ENCODE data around the gene FAM32A.
"Not testable (repeated sequence)": the region's sequence is repeated elsewhere in the genome, so short reads cannot be mapped to it uniquely, and the experiment has no call there.

Gene FAM32A

DNA sequence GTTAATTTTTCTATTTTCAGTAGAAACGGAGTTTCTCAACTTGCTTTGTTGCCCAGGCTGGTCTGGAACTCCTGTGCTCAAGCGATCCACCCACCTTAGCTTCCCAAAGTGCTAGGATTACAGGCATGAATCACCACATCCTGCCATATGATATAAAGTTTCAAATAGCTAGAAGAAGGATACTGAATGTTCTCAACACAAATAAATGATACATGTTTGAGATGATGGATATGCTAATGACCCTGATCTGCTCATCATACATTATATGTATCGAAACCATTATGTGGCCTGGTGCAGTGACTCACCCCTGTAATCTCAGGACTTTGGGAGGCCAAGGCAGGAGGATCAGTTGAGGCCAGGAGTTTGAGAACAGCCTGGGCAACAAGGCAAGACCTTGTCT, 23.4 kb upstream of the FAM32A start:
- no peak for FAIRE-seq

DNA sequence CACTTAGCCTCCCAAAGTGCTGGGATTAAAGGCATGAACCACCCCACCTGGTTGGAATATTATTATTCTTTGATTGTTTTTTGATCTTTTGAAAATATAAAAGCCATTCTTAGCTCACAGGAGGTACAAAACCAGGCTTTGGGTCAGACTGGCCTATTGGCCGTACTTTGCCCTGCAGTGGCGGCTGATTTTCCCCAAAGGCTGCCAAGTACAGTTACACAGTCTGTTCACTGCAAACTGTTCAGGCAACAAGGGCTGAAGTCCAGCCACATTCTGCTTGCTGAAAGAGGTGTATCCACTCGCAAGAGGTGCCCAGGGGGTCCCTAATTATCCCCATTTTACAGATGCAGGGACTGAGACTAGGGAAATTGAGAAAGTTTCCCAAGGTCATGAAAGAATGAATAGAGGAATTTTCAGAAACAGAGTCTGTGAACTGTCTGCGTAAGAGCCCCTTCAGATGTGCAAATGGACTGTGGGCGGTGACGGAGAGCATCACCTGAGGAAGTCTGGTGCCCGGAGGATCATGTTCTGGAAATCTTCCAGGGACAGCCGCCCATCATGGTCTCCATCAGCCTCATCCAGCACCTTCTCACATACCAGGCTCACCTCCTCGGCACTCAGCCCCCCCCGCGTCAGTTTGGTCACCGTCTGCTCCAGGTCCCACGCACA, 20.9 kb upstream of the FAM32A start:
- no peak for FAIRE-seq
- DNase-seq (ENCODE audit: extremely low spot score, insufficient read length, low read depth), result no peak

More for the DNA sequence above, 23.4 kb upstream of the FAM32A start:
- DNase-seq (ENCODE audit: extremely low spot score, insufficient read length, low read depth), result no peak

DNA sequence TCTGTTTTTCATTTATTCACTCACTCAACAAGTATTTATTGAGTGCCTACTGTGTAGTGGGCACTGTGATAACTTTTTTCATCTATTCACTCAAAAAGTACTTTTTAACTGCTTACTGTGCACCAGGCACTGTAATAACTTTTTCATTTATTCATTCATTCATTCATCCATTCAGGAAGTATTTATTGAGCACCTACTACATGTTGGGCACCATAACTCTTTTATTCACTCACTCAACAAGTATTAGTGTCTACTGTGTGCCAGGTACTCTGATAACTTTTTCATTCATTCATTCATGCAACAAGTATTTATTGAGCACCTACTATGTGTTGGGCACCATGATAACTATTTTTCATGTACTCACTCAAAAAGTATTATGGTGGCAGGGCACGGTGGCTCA, 18.8 kb upstream of the FAM32A start:
- no peak for DNase-seq (ENCODE audit: extremely low spot score, insufficient read length, low read depth)
- no peak for FAIRE-seq

DNA sequence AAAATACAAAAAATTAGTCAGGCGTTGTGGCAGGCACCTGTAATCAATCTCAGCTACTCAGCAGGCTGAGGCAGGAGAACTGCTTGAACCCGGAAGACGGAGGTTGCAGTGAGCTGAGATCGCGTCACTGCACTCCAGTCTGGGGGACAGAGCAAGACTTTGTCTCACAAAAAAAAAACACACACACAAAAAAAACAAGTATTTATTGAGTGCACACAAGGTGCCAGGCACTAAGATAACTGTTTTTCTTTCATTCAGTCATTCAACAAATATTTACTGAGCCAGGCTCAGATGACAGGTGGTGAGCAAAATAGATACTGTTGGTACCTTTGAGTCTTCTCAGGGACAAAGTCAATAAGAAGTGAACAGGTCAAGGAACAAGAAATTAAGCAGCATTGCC, 18.2 kb upstream of the FAM32A start:
- no peak for FAIRE-seq
- no peak for DNase-seq (ENCODE audit: extremely low spot score, insufficient read length, low read depth)

DNA sequence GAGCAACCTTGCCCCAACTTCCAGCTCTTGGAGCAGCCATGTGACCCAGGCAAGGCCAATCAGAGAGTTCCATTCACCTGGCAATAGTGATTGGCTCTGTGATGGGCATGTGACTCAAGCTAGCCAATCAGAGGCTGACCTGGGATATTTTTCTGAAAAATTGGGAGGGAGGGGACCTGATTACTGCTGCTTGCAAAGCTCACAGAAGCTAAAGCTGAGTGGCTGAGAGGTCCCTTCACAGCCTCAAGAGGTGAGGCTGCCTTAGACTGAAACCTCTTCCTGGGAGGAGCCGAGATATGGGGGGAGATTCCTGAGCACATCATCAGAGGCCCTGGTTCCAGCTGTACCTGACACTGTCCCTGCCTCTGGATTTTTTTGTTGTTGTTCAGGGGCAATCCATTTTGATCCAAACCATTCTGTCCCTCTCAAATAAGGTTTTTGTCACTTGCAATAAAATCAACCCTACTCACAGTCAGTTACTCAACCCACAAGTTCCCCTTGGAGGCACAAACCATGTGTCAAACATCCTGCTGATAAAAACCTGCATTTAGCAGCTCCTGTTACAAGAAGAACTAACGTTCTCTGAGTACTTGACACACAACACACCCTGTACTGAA, 16.6 kb upstream of the FAM32A start:
- DNase-seq (ENCODE audit: extremely low spot score, insufficient read length, low read depth) (no peak), FAIRE-seq (peak; percentile 15)

DNA sequence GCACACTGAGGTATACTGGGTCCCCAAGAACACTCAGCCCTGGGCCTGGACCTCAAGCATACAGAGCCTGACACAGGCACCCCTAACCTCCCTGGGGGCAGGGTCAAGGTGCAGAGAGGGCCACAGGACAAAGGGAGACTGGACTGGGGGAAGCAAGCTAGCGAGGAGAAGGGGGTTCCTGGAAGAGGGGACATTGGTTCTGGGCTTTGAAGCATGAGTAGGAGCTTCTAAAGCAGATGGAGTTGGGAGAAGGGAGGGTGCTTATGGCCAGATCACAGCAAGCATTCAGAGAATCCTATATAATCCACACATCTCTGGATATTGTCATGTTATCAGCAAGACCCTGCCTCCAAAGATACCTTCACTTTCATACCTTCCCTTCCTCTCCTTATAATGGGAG, 15.1 kb upstream of the FAM32A start:
- FAIRE-seq (no peak), DNase-seq (ENCODE audit: extremely low spot score, insufficient read length, low read depth) (no peak)

DNA sequence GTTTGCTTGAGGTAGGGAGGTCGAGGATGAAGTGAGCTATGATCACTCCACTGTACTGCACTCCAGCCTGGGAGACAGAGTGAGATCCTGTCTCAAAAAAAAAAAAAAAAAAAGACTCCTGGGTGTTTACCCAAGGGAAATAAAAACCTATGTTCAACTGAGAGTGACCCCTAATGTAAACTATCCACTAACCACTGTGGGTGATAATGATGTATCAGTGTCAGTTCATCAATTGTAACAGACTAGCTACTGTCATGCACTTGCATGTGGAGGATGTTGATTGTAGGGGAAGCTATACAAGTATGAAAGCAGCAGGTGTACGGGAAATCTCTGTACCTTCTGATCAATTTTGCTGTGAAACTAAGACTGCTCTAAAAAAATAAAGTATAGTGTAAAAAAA, 9.3 kb upstream of the FAM32A start:
- no peak for DNase-seq (ENCODE audit: extremely low spot score, insufficient read length, low read depth)
- peak; percentile 59 for FAIRE-seq

DNA sequence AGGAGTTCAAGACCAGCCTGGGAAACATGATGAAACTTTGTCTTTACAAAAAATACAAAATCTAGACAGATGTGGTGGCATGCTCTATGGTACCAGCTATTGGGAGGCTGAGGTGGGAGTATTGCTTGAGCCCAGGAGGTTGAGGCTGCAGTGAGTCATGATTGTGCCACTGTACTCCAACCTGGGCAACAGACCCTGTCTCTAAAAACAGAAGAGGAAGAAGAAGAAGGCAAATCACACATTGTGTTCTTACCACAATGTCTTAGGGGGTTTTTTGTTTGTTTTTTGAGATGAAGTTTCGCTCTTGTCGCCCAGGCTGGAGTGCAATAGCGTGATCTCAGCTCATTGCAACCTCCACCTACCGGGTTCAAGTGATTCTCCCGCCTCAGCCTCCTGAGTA, 6.3 kb upstream of the FAM32A start:
- not testable (repeated sequence) for FAIRE-seq; DNase-seq (ENCODE audit: extremely low spot score, insufficient read length, low read depth)

DNA sequence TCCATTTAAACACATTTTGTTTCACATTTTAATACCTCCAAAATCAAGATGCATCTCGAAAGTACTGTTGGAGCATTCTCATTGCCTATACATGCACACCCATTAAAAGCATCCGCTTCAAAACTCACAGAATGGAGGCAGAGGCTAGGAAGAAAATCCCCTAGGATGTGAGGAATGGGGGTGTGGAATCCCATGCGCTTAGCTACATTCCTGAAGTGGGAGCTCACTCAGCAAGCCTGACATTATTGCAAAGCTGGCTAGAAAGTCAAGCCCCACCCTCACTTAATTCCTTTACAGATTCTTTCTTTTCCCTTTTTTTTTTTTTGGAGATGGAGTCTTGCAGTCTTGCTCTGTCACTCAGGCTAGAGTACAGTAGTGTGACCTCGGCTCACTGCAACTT, 4.6 kb upstream of the FAM32A start:
- no peak for FAIRE-seq

DNA sequence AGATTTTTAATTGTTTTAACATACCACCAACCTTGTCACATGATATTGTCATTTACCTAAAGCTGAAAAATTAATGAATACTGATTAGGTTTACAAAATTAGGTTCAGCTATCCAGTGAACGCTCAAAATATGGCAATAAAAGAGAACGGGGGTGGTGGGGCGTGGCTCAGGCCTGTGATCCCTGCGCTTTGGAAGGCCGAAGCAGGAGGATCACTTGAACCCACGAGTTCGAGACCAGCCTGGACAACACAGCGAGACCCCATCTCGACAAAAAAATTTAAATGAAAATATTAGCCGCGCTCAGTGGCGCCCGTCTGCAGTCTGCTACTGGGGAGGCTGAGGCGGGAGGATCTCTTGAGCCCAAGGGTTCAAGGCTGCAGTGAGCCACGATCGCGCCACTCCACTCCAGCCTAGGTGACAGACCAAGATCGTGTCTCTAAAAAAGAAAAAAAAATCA, 516 bp upstream of the FAM32A start:
- FAIRE-seq, result no peak
- no peak for DNase-seq (ENCODE audit: extremely low spot score, insufficient read length, low read depth)

More for the DNA sequence above, 4.6 kb upstream of the FAM32A start:
- no peak for DNase-seq (ENCODE audit: extremely low spot score, insufficient read length, low read depth)

DNA sequence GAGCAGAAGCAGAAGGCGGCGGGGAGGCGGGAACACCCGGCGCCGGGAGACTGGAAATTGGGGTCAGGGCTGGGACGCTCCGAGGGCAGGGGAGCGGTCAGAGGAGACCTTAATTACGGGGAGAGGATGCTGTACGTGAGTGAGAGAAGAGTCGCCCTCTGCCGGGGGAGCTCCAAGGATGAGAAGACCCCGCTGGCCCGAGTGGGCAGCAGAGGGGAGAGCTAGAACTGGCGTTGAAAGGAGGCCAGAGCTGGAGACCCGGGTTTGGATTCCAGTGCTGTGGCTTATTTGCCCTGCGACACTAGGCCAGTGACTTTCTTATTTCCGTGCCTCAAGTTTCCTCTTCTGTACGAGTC, 536 bp downstream of the FAM32A start:
- DNase-seq (ENCODE audit: extremely low spot score, insufficient read length, low read depth) (no peak), FAIRE-seq (no peak)

DNA sequence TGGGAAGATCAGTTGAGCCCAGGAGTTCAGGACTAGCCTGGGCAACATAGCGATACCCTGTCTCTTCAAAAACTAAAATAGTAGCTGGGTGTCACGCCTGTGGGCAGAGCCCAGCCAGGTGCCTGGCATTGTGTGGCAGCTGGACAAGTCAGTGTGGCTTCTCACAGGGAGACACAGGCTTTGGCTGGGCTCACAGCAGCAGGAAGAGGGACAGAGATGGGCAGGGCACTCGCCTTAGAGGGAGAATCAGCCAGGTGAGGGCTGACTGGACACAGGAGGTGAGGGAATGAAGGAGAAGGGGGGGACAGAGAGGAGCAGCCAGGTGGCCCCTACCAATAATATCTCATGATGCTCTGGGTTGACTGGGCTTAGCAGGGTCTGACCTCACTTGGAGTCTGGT, 3.3 kb downstream of the FAM32A start:
- DNase-seq (ENCODE audit: extremely low spot score, insufficient read length, low read depth) (no peak), FAIRE-seq (no peak)

DNA sequence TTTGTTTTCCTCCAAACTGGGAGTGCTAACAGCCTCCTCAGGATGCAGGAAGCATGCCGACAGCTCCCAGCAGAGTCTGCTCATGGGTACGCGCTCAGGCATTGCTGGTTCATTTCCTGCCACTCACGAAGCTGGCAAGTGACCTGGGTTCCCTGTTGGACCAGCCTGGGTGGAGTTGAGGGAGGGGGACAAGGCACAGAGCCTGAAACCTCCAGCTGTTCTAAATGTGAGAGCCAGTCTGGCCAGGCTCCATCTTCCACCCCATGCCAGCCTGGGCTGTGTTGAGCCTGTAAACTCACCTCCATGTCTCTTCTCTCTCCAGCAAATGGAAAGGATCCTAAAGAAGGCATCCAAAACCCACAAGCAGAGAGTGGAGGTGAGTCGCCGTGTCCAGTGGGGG, 5.0 kb downstream of the FAM32A start:
- DNase-seq (ENCODE audit: extremely low spot score, insufficient read length, low read depth) (no peak), FAIRE-seq (no peak)

DNA sequence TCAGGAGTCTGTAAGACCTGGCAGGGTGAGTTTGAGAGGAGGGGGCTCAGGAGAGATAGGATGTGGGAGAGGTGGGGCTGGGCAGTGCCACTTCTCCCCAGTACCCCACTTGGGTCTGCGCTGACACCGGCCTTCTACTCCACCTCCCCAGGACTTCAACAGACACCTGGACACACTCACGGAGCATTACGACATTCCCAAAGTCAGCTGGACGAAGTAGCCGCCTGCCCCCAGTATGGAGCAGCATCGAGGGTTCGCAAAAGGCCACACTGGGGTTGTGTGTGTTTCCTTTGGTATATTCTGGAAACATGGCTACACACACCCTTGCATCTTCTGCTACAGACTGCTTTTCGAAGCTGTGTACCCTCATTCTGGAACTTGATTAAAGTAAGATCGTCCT, 5.5 kb downstream of the FAM32A start:
- no peak for DNase-seq (ENCODE audit: extremely low spot score, insufficient read length, low read depth)
- FAIRE-seq, result no peak

DNA sequence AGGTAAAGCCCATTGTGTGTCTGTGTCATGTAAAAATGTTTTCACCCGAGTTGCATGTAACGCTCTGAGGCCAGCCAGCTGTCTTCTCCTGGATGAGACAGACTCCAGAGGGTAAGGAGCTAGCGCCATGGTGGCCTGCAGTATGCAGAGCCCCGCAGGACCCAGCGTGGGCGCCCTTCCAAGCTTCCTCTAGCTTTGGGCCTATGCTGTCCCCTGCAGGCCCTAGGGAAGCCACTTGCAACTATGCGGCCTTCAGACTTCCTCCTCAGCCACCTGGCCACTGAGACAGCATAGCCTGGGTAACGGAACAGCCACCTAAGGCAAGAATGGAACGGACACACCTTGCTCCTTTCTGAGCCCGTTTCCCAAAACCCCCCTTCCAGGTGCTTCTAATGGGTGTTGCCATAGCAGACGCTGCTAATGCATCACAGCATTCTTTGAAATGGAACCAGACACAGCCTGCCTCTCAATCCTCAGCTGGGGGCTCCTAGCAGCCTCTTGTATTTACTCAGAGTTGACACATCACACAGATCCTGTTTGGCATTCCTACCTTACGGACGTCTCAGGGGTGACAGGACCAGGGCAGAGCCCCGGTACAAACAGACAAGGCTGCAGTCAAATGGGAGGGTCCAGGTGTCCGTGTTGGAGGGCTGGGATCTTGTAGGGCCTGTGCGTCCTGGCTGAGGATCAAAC, 6.2 kb downstream of the FAM32A start:
- no peak for DNase-seq (ENCODE audit: extremely low spot score, insufficient read length, low read depth)
- no peak for FAIRE-seq

DNA sequence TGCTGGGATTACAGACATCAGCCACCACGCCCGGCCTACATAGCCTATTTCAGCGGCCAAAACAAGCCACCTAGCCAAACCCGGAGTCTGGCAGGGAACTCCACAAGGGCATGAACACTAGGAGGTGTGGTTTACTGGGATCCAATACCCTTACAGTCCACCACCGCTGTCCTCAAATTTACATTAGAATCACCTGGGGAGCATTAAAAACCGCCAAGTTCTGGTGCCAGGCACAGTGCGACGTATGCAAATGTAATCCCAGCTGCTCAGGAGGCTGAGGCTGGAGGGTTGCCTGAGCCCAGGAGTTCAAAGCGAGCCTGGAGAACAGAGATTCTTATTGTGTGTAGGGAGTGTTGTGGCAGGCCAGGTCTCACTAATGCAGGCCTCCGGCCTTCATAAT, 8.3 kb downstream of the FAM32A start:
- FAIRE-seq (no peak), DNase-seq (ENCODE audit: extremely low spot score, insufficient read length, low read depth) (no peak)

DNA sequence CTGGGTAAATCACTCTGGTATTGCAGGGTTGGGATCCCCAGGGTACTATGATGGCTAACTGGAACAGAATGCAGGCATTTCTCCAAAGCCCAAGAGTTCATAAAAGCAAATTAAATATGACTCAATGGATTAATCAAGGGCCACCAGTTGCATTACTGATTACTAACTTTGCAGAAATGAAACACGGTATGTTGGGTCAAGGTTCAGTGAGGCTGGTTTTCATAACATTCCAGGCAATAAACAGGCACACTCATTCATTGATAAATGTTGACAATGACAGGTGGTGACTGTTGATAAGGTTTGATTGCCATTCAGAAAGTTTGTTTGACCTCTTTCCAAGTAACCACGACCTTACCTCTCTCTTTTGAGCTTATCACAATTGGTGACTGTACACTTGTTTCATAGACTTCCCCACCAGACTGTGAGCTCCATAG, 12.0 kb downstream of the FAM32A start:
- FAIRE-seq (no peak), DNase-seq (ENCODE audit: extremely low spot score, insufficient read length, low read depth) (no peak)

DNA sequence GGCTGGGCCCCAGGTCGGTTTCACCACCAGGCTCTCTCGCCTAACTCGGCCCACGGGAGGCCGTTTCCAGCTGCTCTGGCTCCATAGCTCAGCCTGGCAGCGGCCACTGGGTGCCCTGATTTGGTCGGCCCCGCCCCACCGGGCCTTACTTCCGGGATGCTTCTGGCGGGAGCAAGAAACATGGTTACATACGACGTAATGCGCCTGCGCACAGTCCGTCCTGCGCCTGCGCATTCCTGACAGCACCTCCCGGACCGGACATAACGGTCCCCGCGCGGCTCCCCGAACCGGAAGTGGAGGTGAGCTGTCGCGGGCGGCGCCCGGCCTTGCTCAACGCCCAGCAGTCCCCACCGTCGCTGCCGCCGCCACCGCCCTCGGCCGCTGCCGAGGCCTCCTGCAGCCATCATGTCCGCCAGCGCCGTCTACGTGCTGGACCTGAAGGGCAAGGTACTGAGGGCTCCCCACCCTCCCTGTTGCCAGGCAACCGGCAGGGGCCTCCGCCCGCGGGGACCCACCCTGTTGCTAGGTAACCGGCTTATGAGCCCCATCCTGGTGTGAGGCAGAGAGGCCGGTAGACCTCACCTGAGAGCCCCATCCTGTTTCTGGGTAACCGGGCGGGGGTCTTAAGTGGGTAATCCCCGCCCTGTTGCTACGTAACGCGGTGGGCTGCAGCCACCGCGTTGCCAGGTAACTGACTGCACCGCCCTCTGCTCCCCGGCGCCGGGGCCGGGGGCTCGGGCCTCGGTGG, 12.6 kb downstream of the FAM32A start, which contains the start of gene AP1M1:
TSS of gene AP1M1 (plus strand) at position 290 of the 748 bp plus-strand sequence. CDS start at position 406, 116 bp downstream.
- DNase-seq (ENCODE audit: extremely low spot score, insufficient read length, low read depth) (peak; percentile 99), FAIRE-seq (peak; percentile 93)

DNA sequence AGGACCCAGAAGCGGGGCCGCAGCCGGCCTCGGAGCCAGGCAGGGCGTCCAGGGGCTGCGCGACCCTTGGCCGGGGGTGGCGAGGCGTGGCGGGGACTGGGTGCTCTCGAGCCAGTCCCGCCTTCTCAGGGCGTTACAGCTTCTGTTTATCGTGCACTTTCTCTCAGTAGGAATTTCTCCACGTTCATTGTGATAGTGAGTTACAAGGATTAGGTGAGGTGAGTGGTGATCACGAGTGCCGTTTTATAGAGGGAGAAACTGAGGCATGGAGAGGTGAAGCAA, 13.1 kb downstream of the FAM32A start:
- no peak for DNase-seq (ENCODE audit: extremely low spot score, insufficient read length, low read depth)
- no peak for FAIRE-seq

DNA sequence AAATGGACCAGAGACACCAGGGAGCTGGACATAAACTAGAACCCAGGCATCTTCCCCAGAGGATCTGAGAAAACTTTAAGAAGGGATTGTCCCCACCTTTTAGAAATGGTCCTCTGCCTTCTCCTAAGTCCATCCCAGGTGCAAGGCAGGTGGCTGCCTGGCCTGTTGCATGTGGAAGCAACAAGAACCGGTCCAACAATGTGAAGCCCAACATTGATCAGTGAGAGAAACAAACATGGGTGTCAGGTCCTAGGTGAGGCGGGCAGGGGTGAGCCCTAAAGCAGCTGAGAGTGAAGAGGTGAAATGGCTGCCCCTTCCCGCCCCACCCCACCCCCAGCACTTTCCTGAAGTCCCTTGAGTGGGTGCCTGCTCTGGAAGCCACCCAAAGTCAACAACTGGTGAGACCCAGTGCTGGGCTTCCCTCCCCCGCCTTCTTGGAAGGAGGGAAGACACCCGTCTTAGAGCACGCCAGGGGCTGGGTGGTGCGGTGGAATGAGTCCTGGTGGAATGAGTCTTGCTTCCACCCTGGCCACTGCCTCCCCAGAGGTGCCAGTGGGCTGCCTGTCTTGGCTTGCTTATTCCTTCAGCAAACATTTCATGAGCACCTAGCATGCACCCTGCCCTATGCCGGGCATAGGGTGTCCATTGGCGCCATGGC, 14.2 kb downstream of the FAM32A start:
- DNase-seq (ENCODE audit: extremely low spot score, insufficient read length, low read depth), result no peak
- FAIRE-seq, result no peak
